ENCODE data around the gene COL4A1. TPM values are rescaled to one million over a fixed set of nuclear protein-coding genes. Genes with fewer than 3 reads are reported as not detected.

The COL4A1 gene
- polyA plus RNA-seq, 4 donors: 3.1 to 85.7 (median 32.2) TPM

DNA sequence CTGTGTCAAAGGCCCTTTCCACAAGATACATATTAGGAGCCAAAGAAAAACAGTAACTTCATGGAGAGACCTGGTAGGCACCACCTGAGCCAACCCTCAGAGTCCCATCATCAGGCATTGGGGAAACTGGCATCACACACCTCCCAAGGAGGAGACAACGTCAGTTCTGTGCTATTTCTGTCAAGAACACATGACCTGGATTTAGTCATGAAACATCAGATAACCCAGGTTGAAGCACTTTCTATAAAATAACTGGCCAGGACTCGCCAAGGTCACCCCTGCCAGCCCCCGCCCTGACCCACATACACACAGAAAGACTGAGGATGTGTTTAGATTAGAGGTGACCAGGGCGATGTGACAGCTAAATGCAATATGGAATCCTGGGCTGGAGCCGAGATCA lies 35.6 kb downstream of the COL4A1 start:
- Histone ChIP-seq H3K9me3 (ENCODE audit: control insufficient read depth in 2 of 2, insufficient read depth in 1 of 2, low read depth in 1 of 2, low read length in 1 of 2) (no peaks in the 10 kb centered on the region), H3K4me1 (ENCODE audit: control insufficient read depth in 3 of 3, insufficient read depth in 2 of 3, low read depth in 1 of 3, low read length in 2 of 3) (no peaks in the 10 kb centered on the region), H3K27ac (ENCODE audit: low read depth in 1 of 3, low read length in 2 of 3) (no peak overlapping the region), H3K27me3 (ENCODE audit: control insufficient read depth in 3 of 3, insufficient read depth in 3 of 3, low read length in 3 of 3) (no peaks in the 10 kb centered on the region), H3K36me3 (ENCODE audit: control insufficient read depth in 3 of 3, insufficient read depth in 2 of 3, low read depth in 1 of 3, low read length in 3 of 3) (peaks cover 0 to 4% (median 0%) of the 10 kb centered on the region in 3 donors), H3K4me3 (ENCODE audit: low read depth in 1 of 3, low read length in 3 of 3) (no peak overlapping the region)
- FAIRE-seq: no peak
- no peak for DNase-seq
- 55 to 77% (median 60%) methylated on average over 5 of the region's 5 CpGs for WGBS, 3 donors

DNA sequence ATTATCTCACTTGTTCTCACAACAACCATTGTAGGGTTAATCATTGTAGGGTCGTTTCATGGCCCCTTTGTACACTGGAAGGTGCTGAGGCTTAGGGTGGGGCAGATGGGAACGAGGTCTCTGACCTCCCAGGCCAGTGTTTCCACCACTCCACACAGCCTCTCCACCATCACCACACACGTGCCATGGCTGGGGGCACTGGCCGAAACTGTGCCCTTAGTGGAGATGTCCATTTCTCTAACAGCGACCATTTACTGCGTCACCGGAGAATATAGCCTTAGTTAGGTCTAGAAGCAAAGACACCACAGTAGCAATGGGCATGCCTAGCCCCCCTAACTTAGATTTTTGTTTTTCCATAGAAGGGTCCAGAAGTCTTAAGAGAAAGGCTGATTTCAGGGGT lies 36.5 kb downstream of the COL4A1 start:
- H3K27me3 ChIP-seq (ENCODE audit: control insufficient read depth in 3 of 3, insufficient read depth in 3 of 3, low read length in 3 of 3): no peaks in the 10 kb centered on the region
- H3K4me1 ChIP-seq (ENCODE audit: control insufficient read depth in 3 of 3, insufficient read depth in 2 of 3, low read depth in 1 of 3, low read length in 2 of 3): no peaks in the 10 kb centered on the region
- H3K4me3 ChIP-seq (ENCODE audit: low read depth in 1 of 3, low read length in 3 of 3): no peak overlapping the region
- no peaks in the 10 kb centered on the region for H3K9me3 ChIP-seq (ENCODE audit: control insufficient read depth in 2 of 2, insufficient read depth in 1 of 2, low read depth in 1 of 2, low read length in 1 of 2)
- peaks cover 0 to 10% (median 0%) of the 10 kb centered on the region in 3 donors for H3K36me3 ChIP-seq (ENCODE audit: control insufficient read depth in 3 of 3, insufficient read depth in 2 of 3, low read depth in 1 of 3, low read length in 3 of 3)
- no peak for FAIRE-seq
- no peak for DNase-seq
- H3K27ac ChIP-seq (ENCODE audit: low read depth in 1 of 3, low read length in 2 of 3): no peak overlapping the region
- 68 to 78% (median 74%) methylated on average over 7 of the region's 7 CpGs for WGBS, 3 donors

DNA sequence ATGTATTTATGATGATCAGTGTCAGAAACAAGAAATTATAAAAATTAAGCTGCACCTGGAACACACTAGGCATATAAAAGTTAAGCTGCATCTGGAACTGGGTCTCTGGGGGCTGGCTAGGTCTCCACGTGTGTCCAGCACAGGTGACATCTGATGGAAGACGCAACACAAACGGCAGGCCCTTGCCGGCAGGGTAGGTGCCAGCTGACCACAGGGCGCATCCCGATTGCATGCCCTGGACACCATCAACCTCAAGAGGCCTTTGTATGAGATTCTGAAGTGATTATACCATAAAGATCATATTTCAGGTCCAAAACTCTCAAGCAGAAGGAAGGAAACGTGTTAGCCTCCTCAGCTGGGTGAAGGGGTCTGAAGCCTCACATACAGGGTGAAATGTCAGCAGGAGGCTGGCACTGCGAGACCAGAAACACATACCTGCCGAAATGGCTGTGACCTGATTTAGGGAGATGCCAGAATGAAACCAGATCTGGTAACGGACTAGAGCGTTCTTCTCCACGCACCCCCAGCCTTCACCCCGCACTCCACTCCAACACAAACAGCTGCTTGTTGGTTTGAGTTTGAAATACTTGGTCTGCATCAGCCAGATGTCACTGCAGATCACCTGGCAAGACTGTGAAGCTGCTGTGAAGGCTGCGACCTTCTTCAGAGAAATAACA lies 37.3 kb downstream of the COL4A1 start:
- DNase-seq: no peak
- H3K4me3 ChIP-seq (ENCODE audit: low read depth in 1 of 3, low read length in 3 of 3): no peak overlapping the region
- FAIRE-seq: no peak
- H3K27me3 ChIP-seq (ENCODE audit: control insufficient read depth in 3 of 3, insufficient read depth in 3 of 3, low read length in 3 of 3): no peaks in the 10 kb centered on the region
- H3K4me1 ChIP-seq (ENCODE audit: control insufficient read depth in 3 of 3, insufficient read depth in 2 of 3, low read depth in 1 of 3, low read length in 2 of 3): no peaks in the 10 kb centered on the region
- no peak overlapping the region for H3K27ac ChIP-seq (ENCODE audit: low read depth in 1 of 3, low read length in 2 of 3)
- peaks cover 0 to 12% (median 0%) of the 10 kb centered on the region in 3 donors for H3K36me3 ChIP-seq (ENCODE audit: control insufficient read depth in 3 of 3, insufficient read depth in 2 of 3, low read depth in 1 of 3, low read length in 3 of 3)
- no peaks in the 10 kb centered on the region for H3K9me3 ChIP-seq (ENCODE audit: control insufficient read depth in 2 of 2, insufficient read depth in 1 of 2, low read depth in 1 of 2, low read length in 1 of 2)
- 82 to 88% (median 83%) methylated on average over 14 of the region's 14 CpGs for WGBS, 3 donors

DNA sequence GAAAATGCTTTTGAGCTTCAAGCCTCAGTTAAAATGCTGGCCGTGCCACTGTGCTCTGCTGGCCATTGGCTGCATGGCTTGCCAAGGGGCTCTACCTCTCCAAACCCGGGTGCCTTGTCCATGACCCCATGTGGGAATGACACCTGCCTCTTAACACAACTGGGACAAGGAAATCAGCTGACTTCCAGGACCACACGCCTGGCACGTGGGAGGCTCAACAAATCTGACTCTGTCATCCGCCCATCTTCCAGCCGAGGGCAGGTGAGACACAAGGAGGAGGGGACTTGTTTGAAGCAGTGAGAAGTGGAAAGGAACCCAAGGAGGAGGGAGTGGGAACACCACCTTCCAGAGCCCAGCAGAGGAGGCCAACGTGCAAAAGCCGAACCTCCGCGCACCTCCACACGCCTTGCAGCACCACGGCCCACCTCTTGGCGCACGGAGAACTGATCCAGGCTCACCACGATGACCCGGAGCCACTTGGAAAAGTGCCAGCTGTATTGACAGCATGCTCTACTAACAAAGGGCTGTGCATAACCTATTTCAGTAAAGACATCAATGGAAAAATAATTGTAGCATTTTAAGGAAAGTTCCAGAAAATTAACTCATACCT lies 38.3 kb downstream of the COL4A1 start:
- Histone ChIP-seq H3K4me1 (ENCODE audit: control insufficient read depth in 3 of 3, insufficient read depth in 2 of 3, low read depth in 1 of 3, low read length in 2 of 3) (peaks cover 0 to 8% (median 0%) of the 10 kb centered on the region in 3 donors), H3K9me3 (ENCODE audit: control insufficient read depth in 2 of 2, insufficient read depth in 1 of 2, low read depth in 1 of 2, low read length in 1 of 2) (no peaks in the 10 kb centered on the region), H3K27me3 (ENCODE audit: control insufficient read depth in 3 of 3, insufficient read depth in 3 of 3, low read length in 3 of 3) (no peaks in the 10 kb centered on the region), H3K36me3 (ENCODE audit: control insufficient read depth in 3 of 3, insufficient read depth in 2 of 3, low read depth in 1 of 3, low read length in 3 of 3) (peaks cover 0 to 12% (median 0%) of the 10 kb centered on the region in 3 donors), H3K27ac (ENCODE audit: low read depth in 1 of 3, low read length in 2 of 3) (no peak overlapping the region), H3K4me3 (ENCODE audit: low read depth in 1 of 3, low read length in 3 of 3) (no peak overlapping the region)
- no peak for FAIRE-seq
- DNase-seq: no peak
- WGBS, 3 donors: 71 to 85% (median 73%) methylated on average over 16 of the region's 16 CpGs

DNA sequence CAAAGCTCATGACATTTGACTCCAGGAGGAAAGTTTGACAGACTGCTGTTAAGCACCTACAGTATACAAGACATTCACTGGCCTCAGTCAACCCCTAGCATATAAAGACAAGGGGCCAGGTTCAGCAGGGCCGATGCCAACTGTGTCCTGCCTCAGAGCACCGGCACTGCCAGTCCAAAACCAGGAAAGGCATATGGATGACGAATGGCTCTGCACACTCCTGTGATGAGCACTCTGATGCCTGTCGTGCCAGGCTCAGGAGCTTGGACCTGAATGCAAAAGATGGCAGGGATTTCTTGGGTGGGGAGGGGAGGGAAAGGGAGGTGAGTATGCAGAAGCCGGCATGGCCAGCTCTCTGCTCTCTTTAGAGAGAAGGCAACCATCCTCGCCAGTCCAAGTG lies 38.9 kb downstream of the COL4A1 start:
- no peaks in the 10 kb centered on the region for H3K27me3 ChIP-seq (ENCODE audit: control insufficient read depth in 3 of 3, insufficient read depth in 3 of 3, low read length in 3 of 3)
- no peaks in the 10 kb centered on the region for H3K9me3 ChIP-seq (ENCODE audit: control insufficient read depth in 2 of 2, insufficient read depth in 1 of 2, low read depth in 1 of 2, low read length in 1 of 2)
- H3K4me1 ChIP-seq (ENCODE audit: control insufficient read depth in 3 of 3, insufficient read depth in 2 of 3, low read depth in 1 of 3, low read length in 2 of 3): peaks cover under 1 to 14% (median 4%) of the 10 kb centered on the region in 3 donors
- H3K27ac ChIP-seq (ENCODE audit: low read depth in 1 of 3, low read length in 2 of 3): no peak overlapping the region
- no peak overlapping the region for H3K4me3 ChIP-seq (ENCODE audit: low read depth in 1 of 3, low read length in 3 of 3)
- DNase-seq: no peak
- WGBS, 3 donors: 75 to 83% (median 81%) methylated on average over 6 of the region's 6 CpGs
- FAIRE-seq: no peak
- peaks cover 0 to 12% (median 0%) of the 10 kb centered on the region in 3 donors for H3K36me3 ChIP-seq (ENCODE audit: control insufficient read depth in 3 of 3, insufficient read depth in 2 of 3, low read depth in 1 of 3, low read length in 3 of 3)

DNA sequence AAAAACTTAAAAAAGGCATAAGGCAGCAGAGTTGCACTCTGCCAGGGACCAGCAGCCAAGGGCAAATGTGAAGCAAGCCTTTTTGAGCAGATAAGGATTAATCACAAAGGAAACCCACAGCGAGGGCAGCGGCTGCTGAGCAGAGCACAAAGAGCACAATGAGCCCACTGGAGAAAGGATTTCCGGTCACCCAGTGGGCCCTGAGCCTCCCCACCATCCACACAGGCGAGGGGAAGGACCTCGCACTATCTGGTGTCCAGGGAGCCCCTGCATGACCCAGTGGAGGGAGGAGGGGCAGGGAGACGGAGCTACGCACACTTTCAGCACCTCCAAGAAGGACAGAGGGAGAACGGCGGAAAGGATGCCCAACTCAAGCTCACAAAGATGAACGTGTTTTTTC lies 40.0 kb downstream of the COL4A1 start:
- 52 to 63% (median 53%) methylated on average over 10 of the region's 10 CpGs for WGBS, 3 donors
- DNase-seq (no peak), FAIRE-seq (no peak)
- Histone ChIP-seq H3K27ac (ENCODE audit: low read depth in 1 of 3, low read length in 2 of 3) (no peak overlapping the region), H3K4me1 (ENCODE audit: control insufficient read depth in 3 of 3, insufficient read depth in 2 of 3, low read depth in 1 of 3, low read length in 2 of 3) (peaks cover 3 to 25% (median 7%) of the 10 kb centered on the region in 3 donors), H3K9me3 (ENCODE audit: control insufficient read depth in 2 of 2, insufficient read depth in 1 of 2, low read depth in 1 of 2, low read length in 1 of 2) (no peaks in the 10 kb centered on the region), H3K36me3 (ENCODE audit: control insufficient read depth in 3 of 3, insufficient read depth in 2 of 3, low read depth in 1 of 3, low read length in 3 of 3) (peaks cover 0 to 12% (median 0%) of the 10 kb centered on the region in 3 donors), H3K4me3 (ENCODE audit: low read depth in 1 of 3, low read length in 3 of 3) (no peak overlapping the region), H3K27me3 (ENCODE audit: control insufficient read depth in 3 of 3, insufficient read depth in 3 of 3, low read length in 3 of 3) (no peaks in the 10 kb centered on the region)

DNA sequence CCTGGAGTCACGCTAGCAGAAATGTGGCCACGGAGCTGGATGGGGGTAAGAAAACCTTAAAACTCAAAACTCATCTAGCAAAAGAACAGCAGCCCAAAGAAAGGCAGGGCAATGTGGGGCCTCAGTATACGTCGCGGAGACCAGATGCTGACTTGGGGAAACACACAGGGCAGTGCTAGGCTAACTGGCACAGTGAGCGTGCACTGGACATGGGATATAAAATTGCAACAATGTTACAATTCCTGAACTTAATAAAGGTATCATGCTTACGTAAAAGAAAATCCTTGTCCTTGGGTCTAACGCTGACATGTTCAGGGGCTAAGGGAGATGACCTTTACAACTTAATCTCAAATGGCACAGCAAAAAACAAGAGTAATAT lies 40.5 kb downstream of the COL4A1 start:
- no peak for FAIRE-seq
- Histone ChIP-seq H3K27ac (ENCODE audit: low read depth in 1 of 3, low read length in 2 of 3) (peak overlapping the region in 1 of 3 donors; percentile 33), H3K36me3 (ENCODE audit: control insufficient read depth in 3 of 3, insufficient read depth in 2 of 3, low read depth in 1 of 3, low read length in 3 of 3) (peaks cover 0 to 12% (median 0%) of the 10 kb centered on the region in 3 donors), H3K27me3 (ENCODE audit: control insufficient read depth in 3 of 3, insufficient read depth in 3 of 3, low read length in 3 of 3) (no peaks in the 10 kb centered on the region), H3K4me1 (ENCODE audit: control insufficient read depth in 3 of 3, insufficient read depth in 2 of 3, low read depth in 1 of 3, low read length in 2 of 3) (peaks cover 3 to 29% (median 7%) of the 10 kb centered on the region in 3 donors), H3K4me3 (ENCODE audit: low read depth in 1 of 3, low read length in 3 of 3) (no peak overlapping the region), H3K9me3 (ENCODE audit: control insufficient read depth in 2 of 2, insufficient read depth in 1 of 2, low read depth in 1 of 2, low read length in 1 of 2) (no peaks in the 10 kb centered on the region)
- no peak for DNase-seq
- WGBS, 3 donors: 78 to 92% (median 91%) methylated on average over 8 of the region's 8 CpGs

DNA sequence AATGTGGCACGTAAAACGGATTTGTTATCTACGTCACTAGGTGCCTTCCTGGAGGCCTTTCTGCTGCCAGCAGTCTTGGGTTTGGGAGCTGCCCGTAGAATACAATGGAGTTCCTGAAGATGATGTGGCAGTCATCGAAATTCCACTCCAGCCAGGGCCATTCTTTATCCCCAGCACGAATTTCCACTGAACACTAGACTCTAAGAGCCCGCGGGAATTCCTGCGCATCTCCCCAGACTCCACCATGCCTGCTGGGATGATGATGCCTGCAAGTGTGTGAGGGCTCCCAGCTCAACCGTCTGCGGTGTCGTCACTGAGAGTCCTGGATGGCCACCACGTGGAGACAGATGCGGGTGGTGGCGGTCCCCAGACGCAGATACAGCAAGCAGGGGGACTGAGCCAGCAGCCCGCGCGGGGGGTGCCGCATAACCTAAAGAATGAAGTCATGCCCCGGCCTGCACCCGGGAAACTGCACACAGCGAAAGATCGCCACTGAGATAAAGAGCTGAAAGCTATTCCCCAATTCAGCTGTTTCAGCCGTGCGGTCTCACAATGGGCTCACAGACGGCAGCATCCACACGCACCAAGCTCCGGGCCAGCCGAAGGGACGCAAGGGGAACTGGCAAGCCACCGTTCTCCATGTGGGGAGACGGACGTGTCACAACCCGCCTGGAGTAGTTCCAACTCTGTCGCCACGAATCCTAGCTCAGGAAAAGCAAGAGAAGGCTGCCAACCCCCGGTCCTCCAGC lies 41.1 kb downstream of the COL4A1 start:
- FAIRE-seq: no peak
- peak overlapping the region in 1 of 3 donors; percentile 33 for H3K27ac ChIP-seq (ENCODE audit: low read depth in 1 of 3, low read length in 2 of 3)
- WGBS, 3 donors: 72 to 83% (median 77%) methylated on average over 38 of the region's 38 CpGs
- DNase-seq: no peak
- H3K4me1 ChIP-seq (ENCODE audit: control insufficient read depth in 3 of 3, insufficient read depth in 2 of 3, low read depth in 1 of 3, low read length in 2 of 3): peaks cover 3 to 29% (median 7%) of the 10 kb centered on the region in 3 donors
- no peaks in the 10 kb centered on the region for H3K9me3 ChIP-seq (ENCODE audit: control insufficient read depth in 2 of 2, insufficient read depth in 1 of 2, low read depth in 1 of 2, low read length in 1 of 2)
- no peaks in the 10 kb centered on the region for H3K27me3 ChIP-seq (ENCODE audit: control insufficient read depth in 3 of 3, insufficient read depth in 3 of 3, low read length in 3 of 3)
- peaks cover 0 to 12% (median 0%) of the 10 kb centered on the region in 3 donors for H3K36me3 ChIP-seq (ENCODE audit: control insufficient read depth in 3 of 3, insufficient read depth in 2 of 3, low read depth in 1 of 3, low read length in 3 of 3)
- no peak overlapping the region for H3K4me3 ChIP-seq (ENCODE audit: low read depth in 1 of 3, low read length in 3 of 3)

All from small intestine (tissue), 7 donors.